ENCODE results near the gene CPA1. TPM values are rescaled to one million over a fixed set of nuclear protein-coding genes. Genes with fewer than 3 reads are reported as not detected.

The CPA1 gene
- total RNA-seq, 4 donors from 2014 or later, result not detected

DNA sequence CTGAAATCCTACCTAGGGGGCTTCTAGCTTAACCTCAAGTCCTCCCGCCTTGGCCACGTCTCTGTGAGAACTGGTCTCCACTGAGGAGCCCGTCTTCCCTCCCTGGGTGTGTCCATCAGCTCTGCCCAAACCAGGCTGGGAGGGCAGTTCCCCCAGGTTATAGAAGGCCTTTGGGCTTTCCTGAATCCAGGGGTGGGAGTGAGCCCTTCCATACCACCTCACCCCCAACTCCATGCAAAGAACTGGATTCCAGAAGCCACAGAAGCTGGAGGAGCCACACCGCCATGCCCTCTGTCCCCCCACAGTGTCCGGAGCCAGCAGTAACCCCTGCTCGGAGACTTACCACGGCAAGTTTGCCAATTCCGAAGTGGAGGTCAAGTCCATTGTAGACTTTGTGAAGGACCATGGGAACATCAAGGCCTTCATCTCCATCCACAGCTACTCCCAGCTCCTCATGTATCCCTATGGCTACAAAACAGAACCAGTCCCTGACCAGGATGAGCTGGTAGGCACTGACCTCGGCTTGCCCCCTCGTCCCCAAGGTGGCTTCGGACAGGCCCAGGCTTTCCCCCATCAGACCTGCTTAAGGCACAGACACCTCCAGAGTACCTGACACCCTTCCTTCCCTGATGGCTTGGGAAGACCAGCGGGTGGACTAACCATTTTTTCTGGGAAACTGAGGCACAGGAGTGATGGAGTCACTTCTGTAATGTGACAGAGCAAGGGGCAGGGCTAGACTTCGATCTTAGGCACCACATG, 4.7 kb downstream of the CPA1 start:
- H3K9me3 ChIP-seq, result no peaks in the 10 kb centered on the region
- H3K27me3 ChIP-seq, result no peaks in the 10 kb centered on the region
- intact Hi-C loops (cut with DNase I), result no loop called here
- H3K27ac ChIP-seq, result no peak overlapping the region
- DNase-seq, result no peak
- H3K36me3 ChIP-seq, result no peaks in the 10 kb centered on the region
- WGBS, 2 donors, result 81 to 100% methylated on average over 2 to 3 of the region's 13 CpGs
- H3K4me1 ChIP-seq, result peaks cover 0 to 5% (median 0%) of the 10 kb centered on the region in 3 donors
- TF ChIP-seq CTCF (IDR thresholded peaks at IDR 0.05), result no peak
- no peak for TF ChIP-seq POLR2A (IDR thresholded peaks at IDR 0.05)
- no peak overlapping the region for H3K4me3 ChIP-seq

DNA sequence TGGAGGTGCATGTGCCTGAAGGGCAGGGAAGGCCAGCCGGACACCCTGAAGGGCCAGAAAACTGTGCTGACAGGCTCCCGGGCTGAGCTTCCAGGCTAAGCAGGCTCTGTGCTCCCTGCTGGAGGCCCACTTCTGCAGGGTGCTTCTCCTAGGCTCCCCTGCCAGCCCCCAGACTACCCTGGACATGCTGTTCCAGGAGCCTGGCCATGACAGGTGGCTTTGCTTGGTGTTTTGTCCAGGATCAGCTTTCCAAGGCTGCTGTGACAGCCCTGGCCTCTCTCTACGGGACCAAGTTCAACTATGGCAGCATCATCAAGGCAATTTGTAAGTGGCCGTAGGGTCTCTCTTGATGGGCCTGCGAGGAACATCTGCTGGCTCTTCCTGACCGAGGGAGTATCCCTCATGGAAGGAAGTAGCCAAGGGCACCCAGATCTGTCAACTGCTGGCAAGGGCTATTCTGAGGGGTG, 5.3 kb downstream of the CPA1 start:
- WGBS, 2 donors, result 93% methylated on average over 3 of the region's 6 CpGs; no CpG with 5 or more reads in 1 of the 2 donors
- H3K4me3 ChIP-seq, result no peak overlapping the region
- H3K9me3 ChIP-seq, result no peaks in the 10 kb centered on the region
- H3K4me1 ChIP-seq, result no peaks in the 10 kb centered on the region
- H3K36me3 ChIP-seq, result no peaks in the 10 kb centered on the region
- H3K27me3 ChIP-seq, result no peaks in the 10 kb centered on the region
- no peak for DNase-seq
- H3K27ac ChIP-seq, result no peak overlapping the region
- intact Hi-C loops (cut with DNase I), result no loop called here
- no peak for TF ChIP-seq CTCF (IDR thresholded peaks at IDR 0.05)

DNA sequence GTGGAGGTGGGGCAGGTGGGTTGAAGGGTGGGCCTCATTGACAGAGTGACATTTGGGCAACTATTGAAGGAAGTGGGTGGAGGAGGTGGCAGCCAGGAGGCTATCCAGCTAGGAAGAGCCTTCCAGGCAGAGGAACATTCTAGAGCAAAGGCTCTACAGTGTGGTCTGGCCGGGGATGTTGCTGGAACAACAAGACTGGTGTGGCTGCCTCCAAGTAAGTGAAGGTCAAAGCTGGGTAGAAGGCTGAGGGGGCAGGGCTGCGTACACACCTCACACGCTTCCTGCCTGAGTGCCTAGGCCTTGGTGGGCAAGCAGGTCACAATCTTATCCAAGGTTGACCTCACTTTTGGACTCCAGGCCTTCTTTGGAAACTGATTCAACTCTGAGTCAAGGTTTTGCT, 6.6 kb downstream of the CPA1 start:
- no peaks in the 10 kb centered on the region for H3K9me3 ChIP-seq
- H3K27me3 ChIP-seq, result no peaks in the 10 kb centered on the region
- H3K4me1 ChIP-seq, result no peaks in the 10 kb centered on the region
- no peaks in the 10 kb centered on the region for H3K36me3 ChIP-seq
- no peak overlapping the region for H3K27ac ChIP-seq
- no peak overlapping the region for H3K4me3 ChIP-seq
- intact Hi-C loops (cut with DNase I), result no loop called here
- WGBS, 2 donors, result 91 to 96% methylated on average over 2 to 3 of the region's 3 CpGs
- TF ChIP-seq CTCF (IDR thresholded peaks at IDR 0.05), result no peak
- no peak for TF ChIP-seq POLR2A (IDR thresholded peaks at IDR 0.05)
- DNase-seq, result no peak

- DNase-seq, result no peak
- H3K4me3 ChIP-seq, result no peak overlapping the region
- H3K4me1 ChIP-seq, result no peaks in the 10 kb centered on the region
- H3K9me3 ChIP-seq, result no peaks in the 10 kb centered on the region
- intact Hi-C loops (cut with DNase I), result no loop called here
- no peaks in the 10 kb centered on the region for H3K36me3 ChIP-seq
- H3K27ac ChIP-seq, result no peak overlapping the region
- no peaks in the 10 kb centered on the region for H3K27me3 ChIP-seq
- WGBS, 2 donors, result 90 to 100% methylated on average over 1 to 3 of the region's 3 CpGs
- TF ChIP-seq POLR2A (IDR thresholded peaks at IDR 0.05) (no peak), CTCF (IDR thresholded peaks at IDR 0.05) (no peak)
These were observed 7.0 kb downstream of the CPA1 start for GRCh38 chr7:130387306-130387627.

GRCh38 chr7:130387628-130388403, 7.5 kb downstream of the CPA1 start:
- H3K27me3 ChIP-seq, result no peaks in the 10 kb centered on the region
- H3K4me3 ChIP-seq, result no peak overlapping the region
- H3K4me1 ChIP-seq, result no peaks in the 10 kb centered on the region
- no peaks in the 10 kb centered on the region for H3K9me3 ChIP-seq
- no peaks in the 10 kb centered on the region for H3K36me3 ChIP-seq
- no peak for DNase-seq
- H3K27ac ChIP-seq, result no peak overlapping the region
- 90 to 91% methylated on average over 9 of the region's 12 CpGs for WGBS, 2 donors
- TF ChIP-seq POLR2A (IDR thresholded peaks at IDR 0.05) (no peak), CTCF (IDR thresholded peaks at IDR 0.05) (no peak)
- intact Hi-C loops (cut with DNase I), result no loop called here

Measured in esophagus squamous epithelium (tissue), 5 donors.